GM23338 (cell line): ENCODE results near the gene CACNA2D1.

Source experiments
- CREB1 ChIP-seq: fragments of 250-450 bp; sonication (Bioruptor Pico); IDR thresholded peaks from 2 replicates; pipeline ENCODE4 v1.5.0; 2020; ENCODE audit warnings: low read depth, mild to moderate bottlenecking, moderate library complexity
- ETS1 ChIP-seq: IDR thresholded peaks from 2 replicates; pipeline ENCODE4 v1.6.1; 2016; ENCODE audit warnings: antibody characterized with exemption
- EZH2 ChIP-seq: fragments of 200-600 bp; sonication (generic); IDR thresholded peaks from one replicate; pipeline ENCODE4 v1.8.0; 2017; ENCODE audit warnings: antibody characterized with exemption, mild to moderate bottlenecking, low read depth; ENCODE audit not compliant: unreplicated experiment
- EZH2phosphoT487 ChIP-seq: fragments of 200-600 bp; sonication (generic); IDR thresholded peaks from one replicate; pipeline ENCODE4 v1.8.1; 2018; ENCODE audit warnings: antibody characterized with exemption; ENCODE audit not compliant: unreplicated experiment
- JUNB ChIP-seq: IDR thresholded peaks from one replicate; pipeline ENCODE4 v1.6.1; 2016; ENCODE audit warnings: antibody characterized with exemption; ENCODE audit not compliant: unreplicated experiment
- NANOG ChIP-seq: IDR thresholded peaks from 2 replicates; pipeline ENCODE4 v1.6.1; 2016; ENCODE audit warnings: antibody characterized with exemption, borderline replicate concordance
- POLR2AphosphoS5 ChIP-seq: IDR thresholded peaks from 2 replicates; pipeline ENCODE4 v1.6.1; 2016; ENCODE audit warnings: antibody characterized with exemption, low read depth
- REST ChIP-seq: IDR thresholded peaks from one replicate; pipeline ENCODE4 v1.6.1; 2018; ENCODE audit warnings: antibody characterized with exemption; ENCODE audit not compliant: unreplicated experiment
- STAT1 ChIP-seq: IDR thresholded peaks from one replicate; pipeline ENCODE4 v1.6.1; 2016; ENCODE audit warnings: antibody characterized with exemption; ENCODE audit not compliant: unreplicated experiment
- ZNF114 ChIP-seq: fragments of 250-450 bp; sonication (Bioruptor Pico); IDR thresholded peaks from 2 replicates; pipeline ENCODE4 v1.5.0; 2020; ENCODE audit warnings: mild to moderate bottlenecking, moderate library complexity
- TF ChIP-seq, protein P1 (sequence below), 2 experiments: fragments of 200-600 bp in 1 of 2; sonication (generic) in 1 of 2; conservative IDR thresholded peaks; 2 replicates each; pipeline versions ENCODE4 v1.5.1 to v1.6.1; 2016 to 2017; ENCODE audit warnings: antibody characterized with exemption in 2 of 2, low read depth in 2 of 2, mild to moderate bottlenecking in 2 of 2, moderate library complexity in 1 of 2

DNA sequence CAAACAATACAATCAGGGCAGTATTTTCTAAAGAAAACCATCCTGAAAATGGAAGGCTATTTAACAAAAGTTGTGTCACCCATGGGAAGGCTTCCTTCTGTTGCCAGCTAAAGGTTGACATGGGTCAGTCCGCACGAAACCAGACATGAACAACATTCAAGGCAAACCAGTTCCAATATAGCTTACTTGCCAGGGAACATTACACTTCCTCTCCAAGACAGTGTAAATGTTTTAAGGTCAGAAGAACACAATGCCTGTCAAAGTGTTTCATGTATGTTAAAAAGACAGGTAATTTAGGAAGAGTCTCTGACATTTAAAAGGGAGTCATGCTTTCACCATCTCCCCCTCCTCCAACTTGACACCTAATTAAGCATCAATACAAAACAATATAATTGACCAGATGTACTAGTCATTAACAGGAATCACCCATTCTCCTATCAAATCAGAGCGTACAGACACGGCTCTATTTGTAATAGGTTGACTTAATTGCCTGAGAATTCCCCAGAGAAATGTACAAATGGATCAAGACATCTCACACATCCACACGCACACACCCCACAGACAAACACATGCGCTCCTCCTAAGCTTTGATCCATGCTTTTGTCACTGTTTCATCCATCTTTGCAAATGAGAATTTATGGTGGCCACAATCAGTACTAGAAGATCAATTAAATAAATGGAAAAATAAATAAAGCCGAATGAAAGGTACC lies 69.5 kb downstream of the CACNA2D1 start:
- TF ChIP-seq, protein P1, sequence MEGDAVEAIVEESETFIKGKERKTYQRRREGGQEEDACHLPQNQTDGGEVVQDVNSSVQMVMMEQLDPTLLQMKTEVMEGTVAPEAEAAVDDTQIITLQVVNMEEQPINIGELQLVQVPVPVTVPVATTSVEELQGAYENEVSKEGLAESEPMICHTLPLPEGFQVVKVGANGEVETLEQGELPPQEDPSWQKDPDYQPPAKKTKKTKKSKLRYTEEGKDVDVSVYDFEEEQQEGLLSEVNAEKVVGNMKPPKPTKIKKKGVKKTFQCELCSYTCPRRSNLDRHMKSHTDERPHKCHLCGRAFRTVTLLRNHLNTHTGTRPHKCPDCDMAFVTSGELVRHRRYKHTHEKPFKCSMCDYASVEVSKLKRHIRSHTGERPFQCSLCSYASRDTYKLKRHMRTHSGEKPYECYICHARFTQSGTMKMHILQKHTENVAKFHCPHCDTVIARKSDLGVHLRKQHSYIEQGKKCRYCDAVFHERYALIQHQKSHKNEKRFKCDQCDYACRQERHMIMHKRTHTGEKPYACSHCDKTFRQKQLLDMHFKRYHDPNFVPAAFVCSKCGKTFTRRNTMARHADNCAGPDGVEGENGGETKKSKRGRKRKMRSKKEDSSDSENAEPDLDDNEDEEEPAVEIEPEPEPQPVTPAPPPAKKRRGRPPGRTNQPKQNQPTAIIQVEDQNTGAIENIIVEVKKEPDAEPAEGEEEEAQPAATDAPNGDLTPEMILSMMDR (conservative IDR thresholded peaks at IDR 0.05; ENCODE audit: low read depth in 2 of 2) = no peak
- TF ChIP-seq POLR2AphosphoS5 (no peak), EZH2 (no peak), REST (no peak), CREB1 (CRISPR knock-in tag) (no peak), EZH2phosphoT487 (no peak), STAT1 (no peak), JUNB (no peak), ETS1 (no peak), ZNF114 (CRISPR knock-in tag) (no peak), NANOG (no peak)
